Measurements from ENCODE around the gene NRL.

Gene NRL

DNA sequence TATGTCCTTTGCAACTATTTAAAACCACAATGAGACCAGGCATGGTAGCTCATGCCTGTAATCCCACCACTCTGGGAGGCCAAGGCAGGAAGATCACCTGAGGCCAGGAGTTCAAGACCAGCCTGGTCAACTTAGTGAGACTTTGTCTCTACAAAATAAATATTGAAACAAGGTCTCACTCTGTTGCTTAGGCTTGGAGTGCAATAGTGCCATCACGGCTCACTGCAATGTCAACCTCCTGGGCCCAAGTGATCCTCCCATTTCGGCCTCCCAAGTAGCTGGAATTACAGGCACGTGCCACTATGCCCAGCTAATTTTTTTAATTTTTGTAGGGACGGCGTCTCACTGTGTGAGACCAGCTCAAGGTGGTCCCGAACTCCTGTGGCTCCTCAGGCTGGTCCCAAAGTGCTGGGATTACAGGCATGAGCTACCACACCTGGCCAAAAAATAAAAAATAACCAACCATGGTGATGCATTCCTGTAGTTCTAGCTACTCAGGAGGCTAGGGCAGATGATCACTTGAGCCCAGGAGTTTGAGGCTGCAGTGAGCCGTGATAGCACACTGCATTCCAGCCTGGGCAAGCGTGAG is 14.8 kb upstream of the NRL start:
- peaks cover 3% of the 10 kb centered on the region for H3K36me3 Mint-ChIP-seq (ENCODE audit: insufficient read depth)
- no peaks in the 10 kb centered on the region for H3K27me3 Mint-ChIP-seq
- H3K4me1 Mint-ChIP-seq = peaks cover 14% of the 10 kb centered on the region
- DNase-seq (ENCODE audit: low spot score in 2 of 2) = no peak
- ATAC-seq (replicated peaks; ENCODE audit: extremely low read depth, poor library complexity, severe bottlenecking) = no peak
- H3K4me3 Mint-ChIP-seq = no peak overlapping the region
- no peak overlapping the region for H3K27ac Mint-ChIP-seq (ENCODE audit: low read depth)
- no peaks in the 10 kb centered on the region for H3K9me3 Mint-ChIP-seq

DNA sequence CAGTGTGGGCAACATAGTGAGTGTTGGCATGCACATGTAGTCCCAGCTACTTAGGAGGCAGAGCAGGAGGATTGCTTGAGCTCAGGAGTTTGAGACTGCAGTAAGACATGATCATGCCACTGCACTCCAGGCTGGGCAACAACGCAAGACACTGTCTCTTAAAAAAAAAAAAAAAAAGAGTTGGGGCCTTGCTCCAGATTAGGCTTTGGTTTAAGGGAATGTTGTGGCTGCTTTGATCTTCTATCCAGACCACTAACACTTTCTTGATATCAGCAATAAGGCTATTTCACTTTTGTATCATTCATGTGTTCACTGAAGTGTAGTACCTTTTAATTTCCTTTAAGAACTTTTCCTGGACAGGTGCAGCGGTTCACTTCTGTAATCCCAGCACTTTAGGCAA is 12.9 kb upstream of the NRL start:
- DNase-seq (ENCODE audit: low spot score in 2 of 2) = no peak
- Mint-ChIP-seq H3K9me3 (no peaks in the 10 kb centered on the region), H3K4me3 (no peak overlapping the region), H3K27me3 (no peaks in the 10 kb centered on the region), H3K27ac (ENCODE audit: low read depth) (no peak overlapping the region), H3K36me3 (ENCODE audit: insufficient read depth) (peaks cover 10% of the 10 kb centered on the region), H3K4me1 (peaks cover 11% of the 10 kb centered on the region)
- ATAC-seq (replicated peaks; ENCODE audit: extremely low read depth, poor library complexity, severe bottlenecking) = no peak

- Mint-ChIP-seq H3K27ac (ENCODE audit: low read depth) (no peak overlapping the region), H3K36me3 (ENCODE audit: insufficient read depth) (peaks cover 17% of the 10 kb centered on the region), H3K4me1 (peaks cover 3% of the 10 kb centered on the region)
These were observed 12.2 kb upstream of the NRL start for GRCh38 chr14:24126939-24127338.

GRCh38 chr14:24123424-24124417 is 9.0 kb upstream of the NRL start:
- no peak overlapping the region for H3K4me3 Mint-ChIP-seq
- no peaks in the 10 kb centered on the region for H3K27me3 Mint-ChIP-seq
- peaks cover 1% of the 10 kb centered on the region for H3K4me1 Mint-ChIP-seq
- peaks cover 42% of the 10 kb centered on the region for H3K36me3 Mint-ChIP-seq (ENCODE audit: insufficient read depth)
- ATAC-seq (replicated peaks; ENCODE audit: extremely low read depth, poor library complexity, severe bottlenecking) (no peak), DNase-seq (ENCODE audit: low spot score in 2 of 2) (no peak)
- H3K9me3 Mint-ChIP-seq = no peaks in the 10 kb centered on the region
- H3K27ac Mint-ChIP-seq (ENCODE audit: low read depth) = no peak overlapping the region

More at GRCh38 chr14:24126939-24127338, 12.2 kb upstream of the NRL start:
- DNase-seq (ENCODE audit: low spot score in 2 of 2) = no peak
- no peaks in the 10 kb centered on the region for H3K27me3 Mint-ChIP-seq
- no peak overlapping the region for H3K4me3 Mint-ChIP-seq
- no peaks in the 10 kb centered on the region for H3K9me3 Mint-ChIP-seq
- ATAC-seq (replicated peaks; ENCODE audit: extremely low read depth, poor library complexity, severe bottlenecking) = no peak

DNA sequence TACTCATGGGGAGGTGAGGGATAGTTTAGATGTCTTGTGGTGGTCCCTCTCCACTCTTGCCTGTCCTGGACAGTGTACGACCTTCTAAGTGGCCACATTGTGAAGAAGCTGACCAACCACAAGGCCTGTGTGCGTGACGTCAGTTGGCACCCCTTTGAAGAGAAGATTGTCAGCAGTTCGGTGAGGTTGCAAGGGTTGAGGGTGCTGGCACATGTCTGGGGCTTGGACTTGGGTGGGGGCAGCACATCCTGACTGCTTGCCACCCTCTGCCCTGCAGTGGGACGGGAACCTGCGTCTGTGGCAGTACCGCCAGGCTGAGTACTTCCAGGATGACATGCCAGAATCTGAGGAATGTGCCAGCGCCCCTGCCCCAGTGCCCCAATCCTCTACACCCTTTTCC is 8.1 kb upstream of the NRL start:
- no peak for ATAC-seq (replicated peaks; ENCODE audit: extremely low read depth, poor library complexity, severe bottlenecking)
- H3K36me3 Mint-ChIP-seq (ENCODE audit: insufficient read depth) = peaks cover 46% of the 10 kb centered on the region

GRCh38 chr14:24122416-24122815 is 7.7 kb upstream of the NRL start:
- DNase-seq (ENCODE audit: low spot score in 2 of 2) (no peak), ATAC-seq (replicated peaks; ENCODE audit: extremely low read depth, poor library complexity, severe bottlenecking) (no peak)
- Mint-ChIP-seq H3K4me3 (no peak overlapping the region), H3K36me3 (ENCODE audit: insufficient read depth) (peaks cover 46% of the 10 kb centered on the region), H3K9me3 (no peaks in the 10 kb centered on the region), H3K27me3 (no peaks in the 10 kb centered on the region), H3K27ac (ENCODE audit: low read depth) (no peak overlapping the region), H3K4me1 (peaks cover 6% of the 10 kb centered on the region)

More for the DNA sequence above, 8.1 kb upstream of the NRL start:
- Mint-ChIP-seq H3K4me1 (peaks cover 6% of the 10 kb centered on the region), H3K4me3 (no peak overlapping the region), H3K27me3 (no peaks in the 10 kb centered on the region), H3K27ac (ENCODE audit: low read depth) (no peak overlapping the region), H3K9me3 (no peaks in the 10 kb centered on the region)
- no peak for DNase-seq (ENCODE audit: low spot score in 2 of 2)

DNA sequence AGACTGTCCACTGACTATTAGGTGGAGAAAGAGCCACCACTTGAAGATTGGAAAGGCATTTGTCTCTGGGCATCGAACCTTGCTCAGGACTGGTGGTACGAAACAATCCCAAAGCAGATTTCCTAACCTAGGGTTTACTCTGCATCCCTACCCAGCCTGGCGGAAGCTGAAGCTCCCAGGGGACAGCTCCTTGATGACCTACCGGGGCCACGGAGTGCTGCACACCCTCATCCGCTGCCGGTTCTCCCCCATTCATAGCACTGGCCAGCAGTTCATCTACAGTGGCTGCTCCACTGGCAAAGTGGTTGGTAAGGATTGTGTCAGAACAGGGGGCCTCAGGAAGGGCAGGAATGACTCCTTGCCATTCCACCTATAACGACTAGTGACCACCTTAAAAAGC is 6.5 kb upstream of the NRL start:
- peaks cover 47% of the 10 kb centered on the region for H3K36me3 Mint-ChIP-seq (ENCODE audit: insufficient read depth)
- peaks cover 14% of the 10 kb centered on the region for H3K4me1 Mint-ChIP-seq
- DNase-seq (ENCODE audit: low spot score in 2 of 2) (no peak), ATAC-seq (replicated peaks; ENCODE audit: extremely low read depth, poor library complexity, severe bottlenecking) (no peak)
- no peak overlapping the region for H3K27ac Mint-ChIP-seq (ENCODE audit: low read depth)
- no peaks in the 10 kb centered on the region for H3K9me3 Mint-ChIP-seq
- no peaks in the 10 kb centered on the region for H3K27me3 Mint-ChIP-seq
- H3K4me3 Mint-ChIP-seq = no peak overlapping the region

- Mint-ChIP-seq H3K4me3 (no peak overlapping the region), H3K27me3 (no peaks in the 10 kb centered on the region), H3K36me3 (ENCODE audit: insufficient read depth) (peaks cover 53% of the 10 kb centered on the region), H3K9me3 (no peaks in the 10 kb centered on the region), H3K27ac (ENCODE audit: low read depth) (no peak overlapping the region), H3K4me1 (peaks cover 29% of the 10 kb centered on the region)
- no peak for ATAC-seq (replicated peaks; ENCODE audit: extremely low read depth, poor library complexity, severe bottlenecking)
- DNase-seq (ENCODE audit: low spot score in 2 of 2) = no peak
These were observed 4.9 kb upstream of the NRL start for GRCh38 chr14:24119691-24120090.

DNA sequence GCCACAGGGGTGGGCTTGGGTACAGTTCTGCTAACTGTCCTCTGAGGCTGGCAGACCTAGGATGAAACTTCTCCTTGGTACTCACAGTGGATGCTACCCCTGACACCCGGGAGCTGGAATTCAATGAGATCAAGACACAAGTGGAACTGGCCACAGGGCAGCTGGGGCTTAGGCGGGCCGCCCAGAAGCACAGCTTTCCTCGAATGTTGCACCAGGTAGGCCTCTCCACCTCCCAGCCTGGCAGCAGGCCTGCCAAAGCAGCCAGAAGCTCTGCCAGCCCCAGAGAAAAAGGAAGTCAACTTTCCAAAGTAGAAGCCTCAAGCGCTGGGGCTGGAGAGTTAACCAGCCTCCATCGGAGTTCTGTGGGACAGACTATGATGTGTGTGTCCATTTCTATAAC is 2.4 kb upstream of the NRL start:
- H3K4me3 Mint-ChIP-seq = no peak overlapping the region
- no peaks in the 10 kb centered on the region for H3K27me3 Mint-ChIP-seq
- H3K9me3 Mint-ChIP-seq = no peaks in the 10 kb centered on the region
- peaks cover 29% of the 10 kb centered on the region for H3K4me1 Mint-ChIP-seq
- peak overlapping the region; percentile 19 for H3K27ac Mint-ChIP-seq (ENCODE audit: low read depth)
- peaks cover 51% of the 10 kb centered on the region for H3K36me3 Mint-ChIP-seq (ENCODE audit: insufficient read depth)
- ATAC-seq (replicated peaks; ENCODE audit: extremely low read depth, poor library complexity, severe bottlenecking) (no peak), DNase-seq (ENCODE audit: low spot score in 2 of 2) (no peak)

DNA sequence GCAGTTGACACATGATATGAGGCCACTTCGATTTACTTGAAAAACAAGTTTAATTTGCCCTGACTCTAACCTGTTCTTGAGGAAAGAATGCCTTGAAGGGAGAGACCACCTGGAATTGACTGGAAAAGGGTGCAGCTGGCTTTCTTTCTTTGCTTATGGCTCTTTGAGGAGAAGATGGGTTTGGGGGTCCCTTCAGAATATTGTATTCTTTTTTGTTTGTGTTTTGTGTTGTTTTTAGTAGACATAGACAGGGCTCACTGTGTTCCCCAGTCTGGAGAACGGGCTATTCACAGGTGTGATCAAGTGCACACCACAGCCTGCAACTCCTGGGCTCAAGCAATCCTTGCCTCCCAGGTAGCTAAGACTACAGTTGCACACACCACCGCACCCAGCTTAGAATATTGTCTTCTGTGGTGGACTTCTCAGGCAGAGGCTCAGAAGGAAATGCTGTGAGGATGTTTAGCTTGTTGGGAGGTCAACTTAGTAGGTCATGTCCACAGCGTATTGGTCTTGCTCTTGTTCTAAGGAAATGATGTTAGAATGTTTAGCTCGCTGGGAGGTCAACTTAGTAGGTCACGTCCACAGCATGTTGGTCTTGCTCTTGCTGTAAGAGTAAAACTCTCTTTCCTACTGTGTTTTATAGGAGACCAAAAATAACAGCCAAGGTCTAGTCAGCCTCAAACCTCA is 1.5 kb upstream of the NRL start:
- DNase-seq (ENCODE audit: low spot score in 2 of 2) (no peak), ATAC-seq (replicated peaks; ENCODE audit: extremely low read depth, poor library complexity, severe bottlenecking) (no peak)
- H3K4me1 Mint-ChIP-seq = peaks cover 29% of the 10 kb centered on the region
- H3K4me3 Mint-ChIP-seq = peak overlapping the region; percentile 93
- peak overlapping the region; percentile 19 for H3K27ac Mint-ChIP-seq (ENCODE audit: low read depth)
- no peaks in the 10 kb centered on the region for H3K27me3 Mint-ChIP-seq
- H3K9me3 Mint-ChIP-seq = no peaks in the 10 kb centered on the region
- H3K36me3 Mint-ChIP-seq (ENCODE audit: insufficient read depth) = peaks cover 42% of the 10 kb centered on the region

DNA sequence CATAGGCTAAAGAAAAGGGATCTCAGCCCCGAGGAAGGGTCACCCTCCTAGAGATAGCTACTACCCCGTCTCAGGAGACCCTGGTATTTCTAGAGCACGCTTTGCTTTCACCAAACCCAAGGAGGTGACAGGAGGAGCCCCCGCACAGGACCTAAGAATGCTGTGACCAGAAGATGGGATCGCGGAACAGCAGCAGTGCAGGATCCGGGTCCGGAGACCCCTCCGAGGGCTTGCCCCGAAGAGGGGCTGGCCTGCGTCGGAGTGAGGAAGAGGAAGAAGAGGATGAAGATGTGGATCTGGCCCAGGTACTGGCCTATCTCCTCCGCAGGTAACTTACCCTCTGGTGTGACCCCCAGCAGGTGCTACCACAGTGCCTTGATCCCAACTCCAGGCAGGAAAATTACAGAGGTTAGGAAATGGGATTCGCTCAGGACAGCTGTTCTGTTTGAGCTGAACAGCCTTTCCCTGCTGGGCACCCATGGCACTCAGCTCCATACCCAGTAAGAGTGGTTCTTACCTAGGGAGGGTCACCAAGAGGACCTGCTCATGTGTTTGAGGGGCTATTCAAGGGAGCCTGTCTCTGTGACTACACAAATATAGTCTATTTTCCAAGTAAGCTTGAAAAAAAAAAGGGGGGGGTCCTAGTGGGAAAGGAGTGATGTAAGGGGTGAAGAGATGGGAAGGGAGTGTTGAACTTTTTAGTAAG is 826 bp upstream of the NRL start:
- Mint-ChIP-seq H3K4me1 (peaks cover 29% of the 10 kb centered on the region), H3K9me3 (no peaks in the 10 kb centered on the region), H3K36me3 (ENCODE audit: insufficient read depth) (peaks cover 37% of the 10 kb centered on the region), H3K27ac (ENCODE audit: low read depth) (peak overlapping the region; percentile 97), H3K4me3 (peak overlapping the region; percentile 93), H3K27me3 (no peaks in the 10 kb centered on the region)
- DNase-seq (ENCODE audit: low spot score in 2 of 2) (no peak), ATAC-seq (replicated peaks; ENCODE audit: extremely low read depth, poor library complexity, severe bottlenecking) (no peak)

GRCh38 chr14:24113801-24114531 is 783 bp downstream of the NRL start:
- Mint-ChIP-seq H3K27ac (ENCODE audit: low read depth) (peak overlapping the region; percentile 97), H3K4me1 (peaks cover 30% of the 10 kb centered on the region), H3K27me3 (no peaks in the 10 kb centered on the region), H3K9me3 (no peaks in the 10 kb centered on the region), H3K36me3 (ENCODE audit: insufficient read depth) (peaks cover 24% of the 10 kb centered on the region), H3K4me3 (peak overlapping the region; percentile 93)
- ATAC-seq (replicated peaks; ENCODE audit: extremely low read depth, poor library complexity, severe bottlenecking) = peak; percentile 38
- peak; percentile 68 to 82 for DNase-seq (ENCODE audit: low spot score in 2 of 2)
